NOMO-1 treated with dmso at 0.1 percent for 144 hours (cell line): ENCODE measurements around the gene MARK4.
"Not testable (repeated sequence)": the region's sequence is repeated elsewhere in the genome, so short reads cannot be mapped to it uniquely, and the experiment has no call there.

ENCODE experiments used
- DNase-seq: peaks from one replicate; lab custom pipeline; 2025; ENCODE audit not compliant: unreplicated experiment; lab: John Stamatoyannopoulos, UW

The MARK4 gene

GRCh38 chr19:45304141-45304926 is 53.3 kb downstream of the MARK4 start:
- no peak for DNase-seq

DNA sequence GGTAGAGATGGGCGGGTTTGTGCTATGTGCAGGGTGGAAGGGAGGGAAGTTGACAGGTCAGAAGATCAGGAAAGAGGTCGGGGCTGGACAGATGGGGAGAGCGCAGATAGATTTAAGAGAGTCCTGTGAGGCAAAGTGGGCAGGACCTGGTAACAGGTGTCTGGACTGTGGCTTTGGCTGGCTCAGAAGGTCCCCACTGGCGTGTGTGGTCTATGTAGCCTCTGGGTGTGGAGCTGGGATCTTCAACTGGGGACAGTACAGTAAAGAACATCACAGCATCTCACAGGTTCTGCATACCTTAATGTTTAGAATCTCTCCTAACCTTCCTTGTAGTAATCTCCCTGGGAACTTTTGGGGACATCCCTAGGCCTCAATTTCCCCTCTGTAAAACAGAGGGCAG is 53.9 kb downstream of the MARK4 start:
- DNase-seq, result no peak

GRCh38 chr19:45305421-45305820 is 54.4 kb downstream of the MARK4 start:
- no peak for DNase-seq

- no peak for DNase-seq
Observed at GRCh38 chr19:45306040-45306439, 55.0 kb downstream of the MARK4 start.

- no peak for DNase-seq
Observed at GRCh38 chr19:45306518-45307027, 55.5 kb downstream of the MARK4 start.

DNA sequence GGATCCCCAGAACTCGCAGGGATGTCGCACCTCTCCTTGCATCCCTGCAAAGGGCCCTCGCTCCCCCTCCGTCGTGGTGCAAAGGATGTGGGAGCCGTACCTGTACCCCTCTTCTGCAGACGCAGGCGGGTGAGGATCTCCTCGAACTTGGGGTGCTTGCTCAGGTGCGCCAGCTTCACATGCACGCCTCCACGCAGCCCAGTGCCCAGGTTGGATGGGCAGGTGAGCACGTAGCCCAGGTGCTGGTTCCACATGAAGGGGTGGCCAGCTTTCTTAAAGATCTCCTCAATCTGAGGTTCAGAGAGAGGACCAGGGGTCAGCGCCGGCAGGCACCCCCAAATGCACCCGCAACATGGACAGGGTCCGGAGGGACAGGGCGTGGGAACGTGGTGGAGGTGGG is 56.3 kb downstream of the MARK4 start:
- no peak for DNase-seq

DNA sequence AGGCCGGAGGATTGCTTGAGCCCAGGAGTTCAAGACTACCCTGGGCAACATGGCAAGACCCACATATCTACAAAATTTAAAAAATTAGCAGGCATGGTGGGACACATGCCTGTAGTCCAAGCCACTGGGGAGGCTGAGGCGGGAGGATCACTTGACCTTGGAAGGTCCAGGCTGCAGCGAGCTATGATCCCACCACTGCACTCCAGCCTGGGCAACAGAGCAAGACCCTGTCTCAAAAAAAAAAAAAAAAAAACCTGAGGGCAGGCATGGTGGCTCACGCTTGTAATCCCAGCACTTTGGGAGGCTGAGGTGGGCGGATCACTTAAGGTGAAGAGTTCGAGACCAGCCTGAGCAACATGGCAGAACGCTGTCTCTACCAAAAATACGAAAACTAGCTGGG is 58.3 kb downstream of the MARK4 start:
- not testable (repeated sequence) for DNase-seq

DNA sequence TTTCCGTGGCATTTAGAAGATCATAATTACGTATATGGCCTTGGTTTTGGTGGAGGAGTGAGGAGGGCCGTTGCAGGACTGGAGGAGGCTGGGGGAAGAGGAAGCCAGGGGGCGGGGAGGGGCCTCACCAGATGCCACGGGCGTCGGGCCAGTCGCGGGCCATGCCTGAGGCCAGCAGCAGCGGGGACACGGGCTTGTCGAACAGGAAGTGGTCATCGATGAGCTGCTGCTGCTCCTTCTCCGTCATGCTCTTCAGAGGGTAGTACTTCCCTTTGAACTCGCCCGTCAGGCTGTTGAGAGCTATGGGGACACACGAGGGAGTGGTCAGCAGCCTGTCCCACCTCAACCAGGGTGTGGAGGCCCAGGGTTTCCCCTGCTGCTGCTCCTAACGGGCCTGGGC is 60.5 kb downstream of the MARK4 start:
- DNase-seq, result no peak

GRCh38 chr19:45312285-45312684 is 61.2 kb downstream of the MARK4 start:
- DNase-seq, result not testable (repeated sequence)

DNA sequence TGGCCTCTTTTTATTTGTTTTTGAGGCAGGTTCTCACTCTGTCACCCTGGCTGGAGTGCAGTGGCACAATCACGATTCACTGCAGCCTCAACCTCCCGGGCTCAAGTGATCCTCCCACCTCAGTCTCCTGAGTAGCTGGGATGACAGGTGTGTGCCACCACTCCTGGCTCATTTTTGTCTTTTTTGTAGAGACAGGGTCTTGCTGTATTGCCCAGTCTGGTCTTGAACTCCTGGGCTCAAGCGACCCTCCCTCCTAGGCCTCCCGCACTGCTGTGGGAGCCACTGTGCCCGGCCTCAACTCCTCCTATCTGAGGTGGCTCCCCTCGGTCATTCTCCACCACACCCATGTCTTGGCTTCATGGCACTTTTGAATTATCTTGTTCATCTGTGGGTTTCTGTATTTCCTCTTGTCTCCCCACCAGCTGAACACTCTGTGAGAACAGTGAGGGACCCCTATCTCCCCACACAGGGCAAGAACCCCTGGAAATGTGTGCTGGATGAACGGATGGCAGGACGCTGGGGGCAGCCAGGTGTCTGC is 63.7 kb downstream of the MARK4 start:
- DNase-seq, result no peak

DNA sequence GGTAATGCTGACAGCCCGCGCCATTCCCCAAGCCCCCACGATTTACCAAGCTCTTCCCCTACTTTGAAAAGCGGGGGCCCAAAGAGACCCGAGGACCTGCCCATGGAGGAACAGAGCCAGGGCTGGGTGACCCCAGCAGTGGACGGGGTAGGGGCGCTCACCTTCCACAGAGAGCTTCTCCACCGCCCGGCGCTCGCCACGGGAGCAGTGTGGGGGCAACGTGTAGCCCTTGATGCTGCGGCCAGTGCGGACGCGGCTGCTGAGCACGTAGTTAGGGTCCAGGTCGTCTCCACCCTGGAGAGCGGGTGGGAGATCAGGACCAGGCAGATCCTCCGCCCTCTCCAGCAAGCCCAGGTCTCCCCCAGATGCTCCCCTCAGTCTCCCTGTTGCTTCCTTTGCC is 64.2 kb downstream of the MARK4 start:
- DNase-seq, result no peak

DNA sequence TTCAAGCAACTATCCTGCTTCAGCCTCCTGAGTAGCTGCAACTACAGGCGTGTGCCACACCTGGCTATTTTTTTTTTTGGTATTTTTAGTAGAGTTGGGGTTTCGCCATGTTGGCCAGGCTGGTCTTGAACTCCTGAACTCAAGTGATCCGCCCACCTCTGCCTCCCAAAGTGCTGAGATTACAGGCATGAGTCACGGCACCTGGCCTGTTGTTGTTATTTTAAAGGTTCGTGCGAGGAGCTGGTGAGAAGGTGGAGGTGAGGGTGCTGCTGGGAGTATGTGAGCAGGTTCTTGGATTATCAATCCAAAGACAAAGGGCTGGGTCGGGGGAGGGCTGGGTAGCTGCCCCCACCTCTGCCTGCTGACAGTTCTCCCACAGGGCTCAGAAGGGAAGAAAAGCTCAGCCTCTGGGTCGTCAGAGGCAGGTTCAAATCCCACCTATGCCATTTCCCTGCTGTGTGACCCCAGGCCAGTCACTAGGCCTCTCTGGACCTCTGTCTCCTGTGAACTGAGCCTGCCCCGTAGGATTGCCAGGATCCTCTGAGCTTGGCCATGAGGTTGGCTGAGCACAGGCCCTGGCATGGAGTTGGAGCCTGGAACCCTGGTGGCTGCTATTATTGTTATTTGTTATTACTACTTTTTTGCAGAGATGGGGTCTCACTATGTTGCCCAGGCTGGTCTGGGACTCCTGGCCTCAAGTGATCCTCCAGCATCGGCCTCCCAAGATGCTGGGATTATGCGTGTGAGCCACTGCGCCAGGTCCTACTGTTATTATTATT is 70.1 kb downstream of the MARK4 start:
- DNase-seq, result no peak

DNA sequence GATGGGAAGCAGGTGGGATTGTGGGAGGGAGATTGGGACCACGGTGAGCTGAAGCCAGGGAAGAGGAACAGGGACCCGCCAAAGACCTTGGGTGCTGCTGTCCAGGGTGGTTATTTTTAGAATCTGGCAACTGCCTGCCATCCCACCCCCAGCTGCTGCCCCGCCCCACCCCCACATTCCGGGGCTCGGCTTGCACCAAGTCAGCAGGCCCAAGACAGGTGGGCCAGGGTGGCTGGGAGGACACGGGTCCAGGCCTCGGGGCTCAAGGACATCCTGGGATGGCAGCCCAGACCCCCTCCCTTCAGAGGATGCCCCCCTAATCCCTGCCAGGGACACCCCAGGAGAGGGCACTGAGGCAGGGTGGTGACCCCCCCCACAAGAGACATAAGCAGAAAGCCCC is 70.8 kb downstream of the MARK4 start:
- DNase-seq, result no peak

GRCh38 chr19:45322311-45322710 is 71.2 kb downstream of the MARK4 start:
- no peak for DNase-seq

DNA sequence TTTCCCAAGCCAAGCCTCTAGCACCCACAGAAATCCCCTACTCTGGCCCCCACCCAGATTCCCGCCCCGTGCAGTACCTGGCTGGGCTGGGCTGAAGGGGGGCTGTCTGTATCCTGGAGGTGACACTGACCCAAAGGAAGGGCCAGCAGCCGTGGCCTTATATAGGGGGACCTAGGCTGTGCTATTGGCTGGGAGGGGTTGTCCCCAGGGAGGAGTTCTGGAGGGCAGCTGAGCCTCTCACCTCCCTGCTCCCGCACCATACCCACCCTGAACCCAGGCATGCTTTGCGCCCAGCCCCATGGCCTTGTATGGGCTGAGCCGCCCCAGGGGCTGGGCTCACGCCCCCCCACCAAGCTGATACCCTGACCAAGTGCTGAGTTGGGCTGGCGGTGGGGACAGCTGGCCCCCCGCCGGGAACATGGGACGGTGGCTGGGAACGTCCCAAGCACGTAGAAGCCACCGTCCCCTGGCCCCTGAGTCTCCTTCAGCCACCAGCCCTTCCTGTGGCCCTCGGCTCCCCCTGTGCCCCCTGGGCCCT is 71.7 kb downstream of the MARK4 start, which contains the start of gene CKM:
Gene CKM (minus strand): TSS at position 132 of the 538 bp plus-strand sequence. CDS start 3,162 bp downstream, outside the sequence.
- DNase-seq, result no peak

DNA sequence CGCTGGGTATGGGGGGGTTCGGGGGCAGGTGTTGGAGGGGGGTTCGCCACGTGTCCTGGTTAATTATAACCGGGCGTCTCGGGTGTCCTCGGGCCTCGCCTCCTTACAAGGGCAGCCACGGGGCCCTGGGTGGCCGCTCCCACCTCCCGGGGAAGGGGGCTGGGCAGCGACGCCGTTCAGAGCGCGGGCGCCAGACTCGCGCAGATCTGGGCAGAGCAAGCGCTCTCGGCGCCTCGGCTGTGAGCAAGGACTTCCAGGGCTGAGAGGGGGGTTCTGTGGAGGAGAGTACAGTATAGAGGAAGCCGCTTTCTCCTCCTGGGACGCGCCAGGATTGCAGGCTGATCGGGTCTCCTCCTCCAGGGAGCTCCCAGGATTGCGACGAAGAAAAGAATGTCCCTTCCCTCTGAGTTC is 72.6 kb downstream of the MARK4 start:
- no peak for DNase-seq

- no peak for DNase-seq
Observed at GRCh38 chr19:45324349-45324907, 73.4 kb downstream of the MARK4 start.

GRCh38 chr19:45327404-45328143 is 76.5 kb downstream of the MARK4 start:
- no peak for DNase-seq

- DNase-seq, result no peak
Observed at GRCh38 chr19:45331411-45331810, 80.3 kb downstream of the MARK4 start.

- no peak for DNase-seq
Observed at GRCh38 chr19:45333609-45334303, 82.7 kb downstream of the MARK4 start.
